H1 (cell line): ENCODE data around the gene COL16A1. TPM values are rescaled to one million over a fixed set of nuclear protein-coding genes. Genes with fewer than 3 reads are reported as not detected.

ENCODE experiments used
- CREB1 ChIP-seq: IDR thresholded peaks from 2 replicates; pipeline ENCODE4 v1.6.1; 2012; ENCODE audit warnings: inconsistent platforms
- CTBP2 ChIP-seq: IDR thresholded peaks from 2 replicates; pipeline ENCODE4 v1.7.0; 2011; ENCODE audit warnings: borderline replicate concordance, mild to moderate bottlenecking, moderate library complexity, mixed read lengths, low read length; ENCODE audit not compliant: insufficient read depth, insufficient read length
- EP300 ChIP-seq, 2 experiments: IDR thresholded peaks; 1 replicate in 1 of 2; 2 replicates in 1 of 2; pipeline ENCODE4 v1.6.1; 2011 to 2012; ENCODE audit warnings: low read depth in 2 of 2, low read length in 2 of 2, mild to moderate bottlenecking in 2 of 2, borderline replicate concordance in 1 of 2, inconsistent platforms in 1 of 2, moderate library complexity in 1 of 2
- EZH2 ChIP-seq: fragments of 200-600 bp; sonication (generic); IDR thresholded peaks from 2 replicates; pipeline ENCODE4 v1.7.1; 2012; ENCODE audit warnings: low read depth, mild to moderate bottlenecking, moderate library complexity, low read length, inconsistent platforms; ENCODE audit not compliant: severe bottlenecking
- HDAC2 ChIP-seq, 2 experiments: fragments of 300-600 bp in 1 of 2; sonication (generic) in 1 of 2; IDR thresholded peaks; 2 replicates each; pipeline ENCODE4 v1.6.1; 2011 to 2012; ENCODE audit warnings: low read depth in 2 of 2, low read length in 2 of 2, mild to moderate bottlenecking in 2 of 2, moderate library complexity in 2 of 2, borderline replicate concordance in 1 of 2, inconsistent platforms in 1 of 2
- POLR2A ChIP-seq, 2 experiments: IDR thresholded peaks; 1 replicate in 1 of 2; 2 replicates in 1 of 2; pipeline ENCODE4 v1.6.1; 2011; ENCODE audit warnings: low read depth in 2 of 2, low read length in 2 of 2, mild to moderate bottlenecking in 2 of 2; ENCODE audit errors: control extremely low read depth in 1 of 2
- RBBP5 ChIP-seq: IDR thresholded peaks from 2 replicates; pipeline ENCODE4 v1.7.1; 2012; ENCODE audit warnings: low read depth, mild to moderate bottlenecking, inconsistent platforms, low read length, moderate library complexity, borderline replicate concordance
- TCF12 ChIP-seq: IDR thresholded peaks from 2 replicates; pipeline ENCODE4 v1.6.1; 2011; ENCODE audit warnings: low read depth, mild to moderate bottlenecking, low read length
- polyA plus RNA-seq, 7 experiments: library from polyadenylated mRNA; depleted of rRNA in 3 of 7; stranded (reverse) in 5 of 7; unstranded in 2 of 7; fragments of >200 nt in 5 of 7; fragments of 200-250 nt in 2 of 7; gene quantifications; 1 replicate in 5 of 7; 2 replicates in 1 of 7; 4 replicates in 1 of 7; pipeline versions ENCODE4 v1.2.1 to v1.2.3, GENCODE V29; 2011 to 2013; ENCODE audit warnings: missing spikeins in 2 of 7, mixed read lengths in 2 of 7
- total RNA-seq: library from RNA; stranded (reverse); fragmentation: NEBNext Ultra II Directional; extraction: Animal tissue kit (Norgen Biotek cat#: 25700); gene quantifications from 2 replicates; pipeline ENCODE4 v1.2.1, GENCODE V29; 2021
- TF ChIP-seq, protein P1 (sequence below): fragments of 300-600 bp; sonication (generic); IDR thresholded peaks from 2 replicates; pipeline ENCODE4 v1.7.1; 2012; ENCODE audit warnings: low read length, moderate library complexity, mild to moderate bottlenecking, inconsistent platforms; ENCODE audit not compliant: insufficient replicate concordance

The COL16A1 gene
- total and polyA plus RNA-seq, 2 of the 8 experiments (the other 6 are each of a cell fraction or from before 2014, with no cell fraction given), result 2.0 to 10.5 TPM

DNA sequence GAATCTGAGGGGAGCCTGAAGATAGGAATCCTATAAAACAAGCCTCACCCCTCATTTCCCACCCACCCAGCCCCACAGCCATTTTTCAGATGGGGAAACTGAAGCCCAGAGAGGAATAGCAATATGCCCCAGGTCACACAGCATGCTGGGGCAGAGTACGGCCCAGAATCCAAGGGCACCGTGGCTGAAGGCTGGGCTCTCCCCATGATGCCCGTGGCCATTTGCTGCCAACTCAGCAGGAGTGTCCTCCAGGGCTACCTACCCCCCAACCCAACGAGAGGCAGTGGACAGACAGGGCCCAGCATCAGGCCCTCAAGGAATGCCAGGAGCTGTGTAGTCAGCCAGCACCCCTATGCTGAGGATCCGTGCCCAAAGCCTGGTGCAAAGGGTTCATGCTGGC lies 8.5 kb downstream of the COL16A1 start (continued):
- TF ChIP-seq, protein P1, sequence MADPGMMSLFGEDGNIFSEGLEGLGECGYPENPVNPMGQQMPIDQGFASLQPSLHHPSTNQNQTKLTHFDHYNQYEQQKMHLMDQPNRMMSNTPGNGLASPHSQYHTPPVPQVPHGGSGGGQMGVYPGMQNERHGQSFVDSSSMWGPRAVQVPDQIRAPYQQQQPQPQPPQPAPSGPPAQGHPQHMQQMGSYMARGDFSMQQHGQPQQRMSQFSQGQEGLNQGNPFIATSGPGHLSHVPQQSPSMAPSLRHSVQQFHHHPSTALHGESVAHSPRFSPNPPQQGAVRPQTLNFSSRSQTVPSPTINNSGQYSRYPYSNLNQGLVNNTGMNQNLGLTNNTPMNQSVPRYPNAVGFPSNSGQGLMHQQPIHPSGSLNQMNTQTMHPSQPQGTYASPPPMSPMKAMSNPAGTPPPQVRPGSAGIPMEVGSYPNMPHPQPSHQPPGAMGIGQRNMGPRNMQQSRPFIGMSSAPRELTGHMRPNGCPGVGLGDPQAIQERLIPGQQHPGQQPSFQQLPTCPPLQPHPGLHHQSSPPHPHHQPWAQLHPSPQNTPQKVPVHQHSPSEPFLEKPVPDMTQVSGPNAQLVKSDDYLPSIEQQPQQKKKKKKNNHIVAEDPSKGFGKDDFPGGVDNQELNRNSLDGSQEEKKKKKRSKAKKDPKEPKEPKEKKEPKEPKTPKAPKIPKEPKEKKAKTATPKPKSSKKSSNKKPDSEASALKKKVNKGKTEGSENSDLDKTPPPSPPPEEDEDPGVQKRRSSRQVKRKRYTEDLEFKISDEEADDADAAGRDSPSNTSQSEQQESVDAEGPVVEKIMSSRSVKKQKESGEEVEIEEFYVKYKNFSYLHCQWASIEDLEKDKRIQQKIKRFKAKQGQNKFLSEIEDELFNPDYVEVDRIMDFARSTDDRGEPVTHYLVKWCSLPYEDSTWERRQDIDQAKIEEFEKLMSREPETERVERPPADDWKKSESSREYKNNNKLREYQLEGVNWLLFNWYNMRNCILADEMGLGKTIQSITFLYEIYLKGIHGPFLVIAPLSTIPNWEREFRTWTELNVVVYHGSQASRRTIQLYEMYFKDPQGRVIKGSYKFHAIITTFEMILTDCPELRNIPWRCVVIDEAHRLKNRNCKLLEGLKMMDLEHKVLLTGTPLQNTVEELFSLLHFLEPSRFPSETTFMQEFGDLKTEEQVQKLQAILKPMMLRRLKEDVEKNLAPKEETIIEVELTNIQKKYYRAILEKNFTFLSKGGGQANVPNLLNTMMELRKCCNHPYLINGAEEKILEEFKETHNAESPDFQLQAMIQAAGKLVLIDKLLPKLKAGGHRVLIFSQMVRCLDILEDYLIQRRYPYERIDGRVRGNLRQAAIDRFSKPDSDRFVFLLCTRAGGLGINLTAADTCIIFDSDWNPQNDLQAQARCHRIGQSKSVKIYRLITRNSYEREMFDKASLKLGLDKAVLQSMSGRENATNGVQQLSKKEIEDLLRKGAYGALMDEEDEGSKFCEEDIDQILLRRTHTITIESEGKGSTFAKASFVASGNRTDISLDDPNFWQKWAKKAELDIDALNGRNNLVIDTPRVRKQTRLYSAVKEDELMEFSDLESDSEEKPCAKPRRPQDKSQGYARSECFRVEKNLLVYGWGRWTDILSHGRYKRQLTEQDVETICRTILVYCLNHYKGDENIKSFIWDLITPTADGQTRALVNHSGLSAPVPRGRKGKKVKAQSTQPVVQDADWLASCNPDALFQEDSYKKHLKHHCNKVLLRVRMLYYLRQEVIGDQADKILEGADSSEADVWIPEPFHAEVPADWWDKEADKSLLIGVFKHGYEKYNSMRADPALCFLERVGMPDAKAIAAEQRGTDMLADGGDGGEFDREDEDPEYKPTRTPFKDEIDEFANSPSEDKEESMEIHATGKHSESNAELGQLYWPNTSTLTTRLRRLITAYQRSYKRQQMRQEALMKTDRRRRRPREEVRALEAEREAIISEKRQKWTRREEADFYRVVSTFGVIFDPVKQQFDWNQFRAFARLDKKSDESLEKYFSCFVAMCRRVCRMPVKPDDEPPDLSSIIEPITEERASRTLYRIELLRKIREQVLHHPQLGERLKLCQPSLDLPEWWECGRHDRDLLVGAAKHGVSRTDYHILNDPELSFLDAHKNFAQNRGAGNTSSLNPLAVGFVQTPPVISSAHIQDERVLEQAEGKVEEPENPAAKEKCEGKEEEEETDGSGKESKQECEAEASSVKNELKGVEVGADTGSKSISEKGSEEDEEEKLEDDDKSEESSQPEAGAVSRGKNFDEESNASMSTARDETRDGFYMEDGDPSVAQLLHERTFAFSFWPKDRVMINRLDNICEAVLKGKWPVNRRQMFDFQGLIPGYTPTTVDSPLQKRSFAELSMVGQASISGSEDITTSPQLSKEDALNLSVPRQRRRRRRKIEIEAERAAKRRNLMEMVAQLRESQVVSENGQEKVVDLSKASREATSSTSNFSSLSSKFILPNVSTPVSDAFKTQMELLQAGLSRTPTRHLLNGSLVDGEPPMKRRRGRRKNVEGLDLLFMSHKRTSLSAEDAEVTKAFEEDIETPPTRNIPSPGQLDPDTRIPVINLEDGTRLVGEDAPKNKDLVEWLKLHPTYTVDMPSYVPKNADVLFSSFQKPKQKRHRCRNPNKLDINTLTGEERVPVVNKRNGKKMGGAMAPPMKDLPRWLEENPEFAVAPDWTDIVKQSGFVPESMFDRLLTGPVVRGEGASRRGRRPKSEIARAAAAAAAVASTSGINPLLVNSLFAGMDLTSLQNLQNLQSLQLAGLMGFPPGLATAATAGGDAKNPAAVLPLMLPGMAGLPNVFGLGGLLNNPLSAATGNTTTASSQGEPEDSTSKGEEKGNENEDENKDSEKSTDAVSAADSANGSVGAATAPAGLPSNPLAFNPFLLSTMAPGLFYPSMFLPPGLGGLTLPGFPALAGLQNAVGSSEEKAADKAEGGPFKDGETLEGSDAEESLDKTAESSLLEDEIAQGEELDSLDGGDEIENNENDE, result no peak
- TF ChIP-seq TCF12 (no peak), EP300 (IDR thresholded peaks at IDR 0.05; ENCODE audit: borderline replicate concordance in 1 of 2, low read depth in 2 of 2, low read length in 2 of 2) (no peak), HDAC2 (IDR thresholded peaks at IDR 0.05; ENCODE audit: borderline replicate concordance in 1 of 2, low read depth in 2 of 2, low read length in 2 of 2) (no peak), EZH2 (no peak), RBBP5 (no peak), CREB1 (no peak), POLR2A (IDR thresholded peaks at IDR 0.05; ENCODE audit: control extremely low read depth in 1 of 2, low read depth in 2 of 2, low read length in 2 of 2) (no peak), CTBP2 (no peak)
